Heart left ventricle (tissue), 16 donors: ENCODE data around the gene SLC7A1. TPM values are rescaled to one million over a fixed set of nuclear protein-coding genes. Genes with fewer than 3 reads are reported as not detected.

Experiments
- ATAC-seq, 4 donors: fragments of 200-7000 bp; cut with Tn5 transposase; one replicate each; pipeline ENCODE4 v1.9.1; 2020 to 2022; ENCODE audit warnings: moderate library complexity in 4 of 4, mild to moderate bottlenecking in 3 of 4, moderate number of reproducible peaks in 1 of 4
- DNase-seq, 5 donors: peaks; one replicate each; pipeline ENCODE4 v3.0.0-alpha.2; 2020
- H3K27ac ChIP-seq, 12 donors: fragments of 200-600 bp; sonication (generic) in 4 of 12; one replicate each; pipeline versions ENCODE4 v1.5.0 to v1.8.0; 2016 to 2022; ENCODE audit warnings: mild to moderate bottlenecking in 2 of 12
- H3K27me3 ChIP-seq, 9 donors: fragments of 200-600 bp; sonication (generic) in 2 of 9; one replicate each; pipeline versions ENCODE4 v1.5.1 to v1.8.0; 2016 to 2022; ENCODE audit warnings: mild to moderate bottlenecking in 3 of 9
- H3K36me3 ChIP-seq, 9 donors: fragments of 200-600 bp; sonication (generic) in 2 of 9; one replicate each; pipeline versions ENCODE4 v1.5.0 to v1.8.0; 2018 to 2022; ENCODE audit warnings: mild to moderate bottlenecking in 2 of 9
- H3K4me1 ChIP-seq, 12 donors: fragments of 200-600 bp; sonication (generic) in 4 of 12; one replicate each; pipeline versions ENCODE4 v1.5.0 to v1.8.0; 2016 to 2022; ENCODE audit warnings: mild to moderate bottlenecking in 3 of 12
- H3K4me3 ChIP-seq, 12 donors: fragments of 200-600 bp; sonication (generic) in 4 of 12; one replicate each; pipeline versions ENCODE4 v1.5.0 to v1.8.0; 2017 to 2022; ENCODE audit warnings: mild to moderate bottlenecking in 9 of 12, moderate library complexity in 4 of 12
- H3K9me3 ChIP-seq, 12 donors: fragments of 200-600 bp; sonication (generic) in 4 of 12; one replicate each; pipeline versions ENCODE4 v1.5.0 to v1.8.0; 2016 to 2022; ENCODE audit warnings: mild to moderate bottlenecking in 1 of 12
- POLR2A ChIP-seq, 2 donors: fragments of 450-650 bp; IDR thresholded peaks; one replicate each; pipeline ENCODE4 v1.6.1; 2017; ENCODE audit warnings: antibody characterized with exemption in 2 of 2, mild to moderate bottlenecking in 2 of 2, moderate library complexity in 2 of 2
- WGBS, 4 donors: extraction: QIAGEN DNeasy Blood & Tissue Kit in 2 of 4; methylation state at CpG; one replicate each; pipeline versions ENCODE4 v1.1.5 to v1.1.7; 2013 to 2018; 5-methylcytosine and 5-hydroxymethylcytosine counted together
- intact Hi-C, 10 donors: fragments of 100-400 bp; cut with DNase I; formaldehyde crosslinking; loops; one replicate each; pipeline versions ENCODE4 v1.11.1 to v1.14.2; 2022
- polyA plus RNA-seq, 2 donors: library from polyadenylated mRNA; stranded (reverse); fragments of 200-250 nt; gene quantifications; one replicate each; pipeline ENCODE4 v1.2.3, GENCODE V29; 2013
- total RNA-seq, 9 donors: library from RNA; depleted of rRNA in 2 of 9; stranded (reverse); fragments of >200 nt in 2 of 9; fragmentation: NEBNext Ultra II Directional in 3 of 9; extraction: Animal tissue kit (Norgen Biotek cat#: 25700) in 3 of 9; gene quantifications; one replicate each; pipeline versions ENCODE4 v1.1.0 to v1.2.4, GENCODE V29; 2016 to 2023
- TF ChIP-seq, protein P1 (sequence below), 12 donors: fragments of 200-600 bp; sonication (generic) in 4 of 12; IDR thresholded peaks; one replicate each; pipeline versions ENCODE4 v1.5.0 to v1.8.0; 2018 to 2022; ENCODE audit warnings: antibody characterized with exemption in 12 of 12, mild to moderate bottlenecking in 5 of 12
- donor health status: ischemic (EF 13 %, LVEDD 7.1; RV severe dilation, severe dysfunction).
- donor health status: healthy with polysubstance abuse.
- donor health status: DM: no; HTN: yes; CAD: no.
- donor health status: DM: no; HTN: no; CAD: no.
- donor health status: ischemic (EF 25% LVEDD 6.9; RV normal size, moderate dysfunction).
- donor health status: ischemic (EF 25% LVEDD 5.7; RV mildly dilated, moderate dysfunction).
- donor health status: healthy.
- donor health status: DM: yes; HTN: yes; CAD: no.
- donor health status: ischemic (EF 35%, LVEDD 5.7; RV mildly dilated, moderate dysfunction).
- donor health status: nonischemic (EF 11% LVEDD 7.7; RV severe dilation, severe dysfunction).
- donor health status: DM: yes; HTN: yes; CAD: no.
- donor health status: PGD.
- donor health status: ischemic (EF 29% LVEDD 5.4; RV normal size, mild dysfunction).
- donor health status: nonischemic (EF 23%, LVEDD 6.1; RV moderate dilation, normal function).

The SLC7A1 gene
- total and polyA plus RNA-seq, 11 donors: 3.5 to 66.7 (median 14.3) TPM

DNA sequence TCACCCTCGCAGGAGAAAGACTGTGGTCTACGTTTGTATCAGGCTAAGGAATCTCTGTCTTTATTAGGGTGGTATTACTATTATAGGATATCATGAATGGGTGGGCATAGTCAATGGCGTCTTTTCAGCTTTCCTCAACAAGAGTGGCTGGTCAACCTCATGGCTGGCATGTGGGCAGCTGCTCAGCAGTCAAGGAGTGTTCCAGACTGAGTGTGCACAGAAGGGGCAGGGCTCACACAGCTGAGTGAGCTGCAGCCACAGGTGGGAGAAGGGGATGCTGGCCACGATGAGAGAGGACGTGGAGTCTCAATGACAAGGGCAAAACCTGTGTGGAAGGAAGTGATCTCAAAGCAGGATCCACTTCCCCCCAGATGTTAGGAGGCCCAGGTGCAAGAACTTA, 54.7 kb downstream of the SLC7A1 start:
- intact Hi-C loops: no loop called here

GRCh38 chr13:29540334-29540733, 55.2 kb downstream of the SLC7A1 start:
- peaks cover 0 to 9% (median 3%) of the 10 kb centered on the region in 9 donors for H3K36me3 ChIP-seq
- no peaks in the 10 kb centered on the region for H3K9me3 ChIP-seq
- DNase-seq: no peak
- TF ChIP-seq POLR2A (IDR thresholded peaks at IDR 0.05): no peak
- TF ChIP-seq, protein P1, sequence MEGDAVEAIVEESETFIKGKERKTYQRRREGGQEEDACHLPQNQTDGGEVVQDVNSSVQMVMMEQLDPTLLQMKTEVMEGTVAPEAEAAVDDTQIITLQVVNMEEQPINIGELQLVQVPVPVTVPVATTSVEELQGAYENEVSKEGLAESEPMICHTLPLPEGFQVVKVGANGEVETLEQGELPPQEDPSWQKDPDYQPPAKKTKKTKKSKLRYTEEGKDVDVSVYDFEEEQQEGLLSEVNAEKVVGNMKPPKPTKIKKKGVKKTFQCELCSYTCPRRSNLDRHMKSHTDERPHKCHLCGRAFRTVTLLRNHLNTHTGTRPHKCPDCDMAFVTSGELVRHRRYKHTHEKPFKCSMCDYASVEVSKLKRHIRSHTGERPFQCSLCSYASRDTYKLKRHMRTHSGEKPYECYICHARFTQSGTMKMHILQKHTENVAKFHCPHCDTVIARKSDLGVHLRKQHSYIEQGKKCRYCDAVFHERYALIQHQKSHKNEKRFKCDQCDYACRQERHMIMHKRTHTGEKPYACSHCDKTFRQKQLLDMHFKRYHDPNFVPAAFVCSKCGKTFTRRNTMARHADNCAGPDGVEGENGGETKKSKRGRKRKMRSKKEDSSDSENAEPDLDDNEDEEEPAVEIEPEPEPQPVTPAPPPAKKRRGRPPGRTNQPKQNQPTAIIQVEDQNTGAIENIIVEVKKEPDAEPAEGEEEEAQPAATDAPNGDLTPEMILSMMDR (IDR thresholded peaks at IDR 0.05): no peak
- no peaks in the 10 kb centered on the region for H3K27me3 ChIP-seq
- no peak overlapping the region for H3K27ac ChIP-seq
- H3K4me1 ChIP-seq: peaks cover 0 to 12% (median 0%) of the 10 kb centered on the region in 12 donors
- no peak for ATAC-seq
- intact Hi-C loops: no loop called here
- no peak overlapping the region for H3K4me3 ChIP-seq
- WGBS, 4 donors: 62 to 83% (median 74%) methylated on average over 5 of the region's 5 CpGs

More for the DNA sequence above, 54.7 kb downstream of the SLC7A1 start:
- H3K36me3 ChIP-seq: peaks cover 0 to 5% (median 1%) of the 10 kb centered on the region in 9 donors
- no peaks in the 10 kb centered on the region for H3K9me3 ChIP-seq
- H3K27me3 ChIP-seq: no peaks in the 10 kb centered on the region
- peaks cover 0 to 12% (median 0%) of the 10 kb centered on the region in 12 donors for H3K4me1 ChIP-seq
- WGBS, 4 donors: 77 to 88% (median 83%) methylated on average over 5 of the region's 5 CpGs
- DNase-seq (no peak), ATAC-seq (no peak)
- no peak overlapping the region for H3K4me3 ChIP-seq
- TF ChIP-seq POLR2A (IDR thresholded peaks at IDR 0.05): no peak
- TF ChIP-seq, protein P1 (IDR thresholded peaks at IDR 0.05): no peak
- H3K27ac ChIP-seq: no peak overlapping the region

DNA sequence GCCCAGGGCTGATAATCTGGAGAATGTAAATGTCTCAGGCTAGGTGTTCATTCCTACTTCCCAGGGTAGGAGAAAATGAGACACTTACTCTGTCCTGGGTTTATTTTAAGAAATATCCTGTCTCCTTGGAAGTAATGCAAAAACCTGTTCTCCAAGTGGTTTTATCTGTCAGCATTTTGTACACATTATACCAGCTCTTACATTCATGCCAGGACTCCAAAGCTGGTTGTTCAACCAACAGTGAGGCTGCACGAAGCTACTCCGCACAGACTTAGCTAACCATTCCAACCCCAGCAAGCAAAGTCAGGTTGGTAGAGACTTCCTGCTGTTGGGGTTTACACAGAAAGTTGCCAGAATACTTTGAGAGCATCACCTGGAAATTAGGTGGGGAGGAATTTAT, 55.6 kb downstream of the SLC7A1 start:
- no peak overlapping the region for H3K4me3 ChIP-seq
- intact Hi-C loops: no loop called here
- H3K27me3 ChIP-seq: no peaks in the 10 kb centered on the region
- TF ChIP-seq POLR2A (IDR thresholded peaks at IDR 0.05): no peak
- TF ChIP-seq, protein P1 (IDR thresholded peaks at IDR 0.05): no peak
- no peaks in the 10 kb centered on the region for H3K9me3 ChIP-seq
- WGBS, 4 donors: 87 to 98% (median 90%) methylated on average over 2 of the region's 2 CpGs
- DNase-seq (no peak), ATAC-seq (no peak)
- H3K27ac ChIP-seq: peak overlapping the region in 1 of 12 donors; percentile 21
- H3K4me1 ChIP-seq: peaks cover 0 to 12% (median 0%) of the 10 kb centered on the region in 12 donors
- H3K36me3 ChIP-seq: peaks cover 0 to 14% (median 4%) of the 10 kb centered on the region in 9 donors

DNA sequence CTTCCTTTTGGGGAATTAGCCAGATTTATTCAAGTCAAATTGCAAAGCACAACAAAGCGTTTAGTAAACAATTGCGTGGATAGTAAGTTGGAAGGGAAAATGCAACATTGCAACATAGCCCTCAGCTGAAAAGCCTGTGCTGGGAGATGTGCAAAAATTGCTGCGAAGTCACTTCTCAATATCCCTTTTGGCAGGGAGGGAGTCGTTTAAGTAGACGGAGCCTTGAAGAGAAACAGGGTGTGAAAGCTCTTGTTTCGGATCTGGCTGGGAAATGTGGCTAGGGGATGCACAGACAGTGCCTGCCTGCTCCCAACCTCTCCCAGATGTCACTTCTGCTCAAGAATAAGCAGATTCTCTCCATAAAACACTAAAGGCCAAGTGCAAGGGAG, 56.8 kb downstream of the SLC7A1 start:
- WGBS, 4 donors: 78 to 87% (median 81%) methylated on average over 6 of the region's 6 CpGs
- peak overlapping the region in 1 of 12 donors; percentile 21 for H3K27ac ChIP-seq
- H3K27me3 ChIP-seq: no peaks in the 10 kb centered on the region
- ATAC-seq (no peak), DNase-seq (no peak)
- H3K36me3 ChIP-seq: peaks cover 0 to 21% (median 4%) of the 10 kb centered on the region in 9 donors
- TF ChIP-seq, protein P1 (IDR thresholded peaks at IDR 0.05): no peak
- TF ChIP-seq POLR2A (IDR thresholded peaks at IDR 0.05): no peak
- H3K4me3 ChIP-seq: no peak overlapping the region
- intact Hi-C loops: no loop called here
- no peaks in the 10 kb centered on the region for H3K9me3 ChIP-seq
- peaks cover 0 to 12% (median 0%) of the 10 kb centered on the region in 12 donors for H3K4me1 ChIP-seq
